GM19467 (cell line): ENCODE results near the gene CMTM8.
"Not testable (repeated sequence)": the region's sequence is repeated elsewhere in the genome, so short reads cannot be mapped to it uniquely, and the experiment has no call there.

ENCODE experiments used
- ATAC-seq: cut with Tn5 transposase; IDR thresholded peaks from one replicate; pipeline ENCODE4 v1.9.1; 2021; ENCODE audit warnings: mild to moderate bottlenecking, moderate library complexity; ENCODE audit not compliant: unreplicated experiment

Gene CMTM8, protein sequence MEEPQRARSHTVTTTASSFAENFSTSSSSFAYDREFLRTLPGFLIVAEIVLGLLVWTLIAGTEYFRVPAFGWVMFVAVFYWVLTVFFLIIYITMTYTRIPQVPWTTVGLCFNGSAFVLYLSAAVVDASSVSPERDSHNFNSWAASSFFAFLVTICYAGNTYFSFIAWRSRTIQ

DNA sequence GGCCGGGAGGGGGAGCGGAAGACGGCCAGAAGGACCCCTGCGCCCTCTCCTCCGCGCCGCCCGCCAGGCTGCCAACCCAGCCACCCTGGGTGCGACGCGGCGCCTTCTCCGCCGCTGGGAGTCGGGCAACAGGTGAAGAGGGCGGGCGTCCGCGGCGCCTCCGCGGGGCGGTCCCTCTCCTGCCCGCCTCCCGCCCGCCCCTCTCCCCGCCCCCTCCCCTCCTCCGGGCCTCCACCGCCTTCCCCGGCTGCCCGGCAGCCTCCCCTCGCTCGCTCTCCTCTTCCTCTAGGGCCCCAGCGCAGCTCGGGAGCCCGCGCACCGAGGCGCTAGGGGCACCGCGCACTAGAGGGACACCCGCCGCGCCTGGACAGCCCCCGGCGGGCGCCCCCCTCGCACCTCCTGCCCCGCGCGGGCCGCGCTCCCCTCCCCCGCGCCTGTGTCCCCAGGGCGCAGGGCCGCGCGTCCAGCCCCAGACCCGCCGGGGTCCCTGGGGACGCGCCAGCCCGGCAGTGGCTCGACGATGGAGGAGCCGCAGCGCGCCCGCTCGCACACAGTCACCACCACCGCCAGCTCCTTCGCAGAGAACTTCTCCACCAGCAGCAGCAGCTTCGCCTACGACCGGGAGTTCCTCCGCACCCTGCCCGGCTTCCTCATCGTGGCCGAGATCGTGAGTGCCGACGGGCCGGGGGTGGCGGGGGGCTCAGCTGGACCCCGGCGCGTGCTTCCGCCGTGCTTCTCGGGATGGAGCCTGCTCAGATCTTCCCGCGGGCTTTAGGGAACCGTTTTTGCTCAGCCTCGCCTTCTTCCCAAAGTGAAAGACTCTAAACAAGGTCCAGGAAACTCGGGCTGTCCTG is at the start of gene CMTM8:
Gene CMTM8 (plus strand): TSS at position 228 of the 854 bp plus-strand sequence. CDS start 293 bp downstream, at position 521.
- peak; percentile 74 for ATAC-seq

GRCh38 chr3:32189693-32190092 is 48.8 kb upstream of the CMTM8 start:
- ATAC-seq: no peak

- ATAC-seq: not testable (repeated sequence)
Observed at GRCh38 chr3:32190556-32190955, 47.9 kb upstream of the CMTM8 start.

DNA sequence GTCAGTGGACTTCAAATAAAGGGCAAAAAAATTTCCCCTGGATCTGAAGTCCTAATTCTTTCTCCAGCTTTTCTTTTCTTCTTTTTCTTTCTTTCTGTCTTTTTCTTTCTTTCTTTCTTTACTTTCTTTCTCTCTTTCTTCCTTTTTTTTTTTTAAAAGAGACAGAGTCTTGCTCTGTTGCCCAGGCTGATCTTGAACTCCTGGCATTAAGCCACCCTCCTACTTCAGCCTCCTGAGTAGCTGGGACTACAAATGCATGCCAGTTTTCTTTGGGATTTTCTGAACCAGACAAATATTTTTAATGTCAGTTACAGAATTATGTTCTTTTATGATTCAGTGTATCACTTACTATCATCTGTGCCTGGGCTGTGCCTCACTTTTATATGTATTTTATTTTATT is 45.4 kb upstream of the CMTM8 start:
- no peak for ATAC-seq

GRCh38 chr3:32194653-32195052 is 43.8 kb upstream of the CMTM8 start:
- no peak for ATAC-seq

DNA sequence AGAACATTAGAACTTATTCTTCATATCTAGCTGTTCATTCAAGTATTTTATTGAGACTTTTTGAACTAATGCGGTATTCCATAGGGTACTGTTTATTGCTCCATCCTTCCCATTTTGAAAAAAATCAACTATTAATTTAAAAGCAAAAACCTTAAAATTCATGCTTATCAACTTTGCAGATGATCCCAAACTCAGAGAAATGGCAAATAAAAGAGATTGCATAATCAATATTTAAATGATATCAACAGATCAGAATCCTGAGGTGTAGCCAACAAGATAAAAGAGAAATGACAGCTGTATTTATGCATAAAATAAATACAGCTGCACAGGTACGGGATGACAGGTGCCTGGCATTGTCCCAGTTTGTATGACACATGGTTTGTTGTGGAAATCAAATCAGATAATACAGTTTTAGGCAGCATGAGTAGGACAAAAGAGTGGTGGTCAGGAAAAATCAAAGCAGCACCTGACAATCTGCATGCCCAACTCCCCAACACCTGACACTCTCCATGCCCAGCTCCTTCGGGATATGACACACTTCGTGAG is 42.4 kb upstream of the CMTM8 start:
- ATAC-seq: no peak

DNA sequence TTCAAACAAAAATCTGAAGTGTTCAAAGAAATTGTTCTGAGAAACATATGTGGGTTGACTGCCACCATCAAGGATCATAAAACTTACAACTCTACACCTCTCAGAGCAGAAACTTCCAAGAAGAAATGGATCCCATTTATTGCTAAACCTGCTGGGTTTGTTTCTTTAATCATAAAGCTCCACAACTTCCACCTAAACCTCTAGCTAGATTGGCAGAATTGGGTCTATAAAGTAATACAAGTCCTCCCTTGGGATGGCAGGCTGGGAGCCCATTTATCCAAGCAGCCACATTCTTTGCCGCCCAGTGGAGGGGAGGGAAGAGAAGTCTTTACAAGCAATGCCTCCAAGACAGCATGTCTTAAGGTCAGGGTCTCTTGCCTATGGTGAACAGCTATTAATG is 40.5 kb upstream of the CMTM8 start:
- ATAC-seq: no peak

DNA sequence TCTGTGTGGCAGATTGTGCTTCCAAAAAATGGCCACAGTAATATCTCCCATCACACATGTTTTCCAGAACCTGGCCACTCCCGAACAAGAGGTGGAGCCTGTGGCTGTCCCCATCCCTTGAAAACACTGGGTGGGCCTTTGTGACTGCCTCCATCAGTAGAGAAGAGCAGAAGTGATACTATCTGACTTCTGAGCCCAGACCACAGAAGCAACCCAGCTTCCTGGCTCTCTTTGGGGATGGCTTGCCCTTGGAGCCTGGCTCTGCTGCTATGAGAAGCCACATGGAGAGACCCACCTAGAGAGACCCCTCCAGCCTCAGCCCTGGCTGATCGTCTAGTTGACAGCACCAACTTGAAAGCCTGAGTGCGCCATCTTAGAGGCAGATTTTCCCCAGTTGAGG is 39.8 kb upstream of the CMTM8 start:
- no peak for ATAC-seq

DNA sequence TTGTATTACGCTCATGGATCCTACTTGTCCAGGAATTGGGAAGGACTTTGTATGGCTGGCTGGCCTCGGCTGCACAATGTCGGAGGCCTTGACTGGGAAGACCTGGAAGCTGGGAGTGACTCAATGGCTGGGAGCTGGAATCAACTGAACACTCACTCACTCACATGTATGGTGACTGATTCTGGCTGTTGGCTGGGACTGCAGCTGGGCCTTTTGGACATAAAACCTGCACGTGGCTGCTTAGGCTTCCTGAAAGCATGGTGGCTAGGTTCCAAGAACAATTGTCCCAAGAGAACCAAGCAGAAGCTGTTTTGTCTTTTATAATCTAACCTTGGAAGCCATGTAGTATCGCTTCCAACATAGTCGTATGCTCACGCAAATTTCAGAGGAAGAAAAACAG is 38.0 kb upstream of the CMTM8 start:
- no peak for ATAC-seq

- no peak for ATAC-seq
Observed at GRCh38 chr3:32200992-32201758, 37.3 kb upstream of the CMTM8 start.

DNA sequence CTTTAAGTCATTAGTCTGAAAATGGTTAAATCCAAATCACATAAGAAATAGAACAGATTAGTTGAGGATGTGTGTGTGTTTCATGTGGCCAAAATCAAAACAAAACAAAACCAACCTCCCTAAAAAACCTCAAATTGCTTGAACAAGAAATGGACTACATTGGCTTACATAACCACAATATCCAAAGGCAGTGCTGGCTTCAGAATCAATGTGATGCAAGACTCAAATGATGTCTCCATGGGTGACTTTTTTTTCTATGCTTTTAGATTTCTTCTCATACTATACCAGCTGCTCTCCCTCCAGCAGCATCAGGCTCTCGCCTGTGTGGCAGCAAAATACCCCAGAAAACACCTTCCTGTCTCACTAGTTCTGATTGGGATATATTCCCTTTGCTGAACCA is 36.0 kb upstream of the CMTM8 start:
- no peak for ATAC-seq

- ATAC-seq: no peak
Observed at GRCh38 chr3:32203854-32204253, 34.6 kb upstream of the CMTM8 start.

GRCh38 chr3:32208447-32208846 is 30.0 kb upstream of the CMTM8 start:
- ATAC-seq: no peak

DNA sequence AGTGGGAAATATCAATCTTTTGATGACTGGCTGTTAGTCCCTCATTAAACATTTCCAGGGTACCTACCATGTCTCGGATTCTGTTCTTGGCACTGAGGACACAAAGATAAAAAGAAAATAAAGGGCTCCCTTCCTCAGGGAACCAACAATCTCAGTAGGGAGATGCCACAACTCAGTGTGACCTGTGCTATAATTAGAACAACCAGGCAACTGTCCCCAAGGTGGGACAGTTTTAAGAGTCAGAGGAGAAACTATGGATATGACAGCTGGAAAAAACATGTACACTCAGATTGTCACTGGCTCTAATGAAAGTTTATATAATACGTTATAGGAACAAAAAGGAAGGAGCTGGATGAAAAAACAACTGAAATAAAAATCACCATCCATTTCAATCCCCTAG is 23.3 kb upstream of the CMTM8 start:
- ATAC-seq: no peak

GRCh38 chr3:32216172-32216783 is 22.2 kb upstream of the CMTM8 start:
- no peak for ATAC-seq

- no peak for ATAC-seq
Observed at GRCh38 chr3:32217339-32217738, 21.1 kb upstream of the CMTM8 start.

DNA sequence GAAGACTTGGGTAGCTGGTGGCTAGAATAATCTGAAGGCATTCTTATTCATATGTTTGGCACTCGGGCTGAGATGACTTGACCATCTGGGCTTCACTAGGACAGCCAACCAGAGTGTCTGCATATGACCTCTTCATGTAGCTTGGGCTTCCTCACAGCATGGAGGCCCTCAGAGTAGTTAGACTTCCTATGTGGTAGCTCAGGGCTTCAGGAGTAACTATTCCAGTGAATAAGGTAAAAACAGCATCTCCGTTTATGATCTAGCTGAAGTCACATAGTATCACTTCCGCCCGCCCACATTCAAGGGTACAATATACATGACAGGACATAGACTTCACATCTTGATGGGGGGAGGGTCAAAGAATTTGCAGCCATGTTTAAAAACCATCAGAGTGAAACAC is 18.9 kb upstream of the CMTM8 start:
- no peak for ATAC-seq

DNA sequence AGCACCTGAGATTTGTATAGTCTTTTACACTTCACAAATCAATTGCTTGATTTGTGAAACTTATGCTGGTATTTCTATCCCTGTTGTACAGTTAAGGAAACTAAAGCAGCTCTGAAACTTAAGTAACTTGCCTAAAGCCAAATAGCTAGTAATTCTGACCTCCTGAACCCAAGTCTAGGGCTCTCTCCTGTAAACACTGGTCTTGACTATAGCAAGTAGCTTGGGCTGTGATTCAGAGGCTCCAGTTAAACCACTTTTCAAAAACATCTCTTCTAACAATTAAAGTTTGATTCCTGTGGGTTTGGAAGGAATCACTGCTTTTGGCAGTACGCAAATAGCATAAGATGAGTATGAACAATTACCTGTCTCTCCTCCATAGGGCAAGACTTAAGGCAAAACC is 18.5 kb upstream of the CMTM8 start:
- ATAC-seq: no peak

DNA sequence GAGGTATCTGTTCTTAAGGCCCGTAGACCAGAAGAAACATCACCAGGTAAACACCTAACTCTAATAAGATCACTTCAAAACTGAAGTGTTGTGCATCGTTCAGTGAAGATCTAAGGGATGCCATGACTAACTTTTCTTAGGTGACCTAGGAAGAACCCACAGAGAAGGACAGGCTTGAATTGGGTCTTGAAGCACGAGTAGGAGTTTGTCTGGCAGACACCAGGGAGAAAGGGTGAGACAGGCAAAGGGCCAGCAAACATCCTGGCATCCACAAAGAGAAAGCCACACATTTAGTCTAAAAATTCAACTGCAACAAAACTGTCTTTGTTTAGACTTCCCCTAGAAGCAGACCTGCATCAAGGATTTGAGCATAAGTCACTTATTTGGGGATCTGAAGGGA is 15.5 kb upstream of the CMTM8 start:
- ATAC-seq: no peak

GRCh38 chr3:32224016-32224516 is 14.4 kb upstream of the CMTM8 start:
- ATAC-seq: no peak
